Lower leg skin (tissue), 3 donors: ENCODE results near the gene WNT7B.

Experiments used
- POLR2A ChIP-seq, 2 donors: fragments of 450-650 bp; IDR thresholded peaks; one replicate each; pipeline ENCODE4 v1.6.1; 2016 to 2017; ENCODE audit warnings: antibody characterized with exemption in 2 of 2, mild to moderate bottlenecking in 1 of 2, moderate library complexity in 1 of 2
- TF ChIP-seq, protein P1 (sequence below), 3 donors: fragments of 450-650 bp; IDR thresholded peaks; one replicate each; pipeline ENCODE4 v1.5.1; 2016; ENCODE audit warnings: antibody characterized with exemption in 3 of 3, mild to moderate bottlenecking in 3 of 3, moderate library complexity in 2 of 3

DNA sequence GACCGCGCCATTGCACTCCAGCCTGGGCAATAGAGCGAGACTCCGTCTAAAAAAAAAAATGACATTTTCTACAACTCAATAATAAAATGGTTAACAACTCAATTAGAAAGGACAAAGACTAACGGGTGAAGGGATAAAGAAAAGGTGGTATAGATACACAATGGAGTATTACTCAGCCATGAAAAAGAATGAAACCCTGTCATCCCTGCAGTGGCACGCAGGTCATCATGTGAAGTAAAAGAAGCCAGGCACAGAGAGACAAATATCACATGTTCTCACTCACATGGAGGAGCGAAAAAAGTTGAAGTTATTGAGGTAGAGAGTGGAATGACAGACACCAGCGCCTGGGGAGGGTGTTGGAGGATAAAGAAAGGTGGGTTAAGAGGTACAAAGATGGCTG, 39.0 kb downstream of the WNT7B start:
- TF ChIP-seq, protein P1, sequence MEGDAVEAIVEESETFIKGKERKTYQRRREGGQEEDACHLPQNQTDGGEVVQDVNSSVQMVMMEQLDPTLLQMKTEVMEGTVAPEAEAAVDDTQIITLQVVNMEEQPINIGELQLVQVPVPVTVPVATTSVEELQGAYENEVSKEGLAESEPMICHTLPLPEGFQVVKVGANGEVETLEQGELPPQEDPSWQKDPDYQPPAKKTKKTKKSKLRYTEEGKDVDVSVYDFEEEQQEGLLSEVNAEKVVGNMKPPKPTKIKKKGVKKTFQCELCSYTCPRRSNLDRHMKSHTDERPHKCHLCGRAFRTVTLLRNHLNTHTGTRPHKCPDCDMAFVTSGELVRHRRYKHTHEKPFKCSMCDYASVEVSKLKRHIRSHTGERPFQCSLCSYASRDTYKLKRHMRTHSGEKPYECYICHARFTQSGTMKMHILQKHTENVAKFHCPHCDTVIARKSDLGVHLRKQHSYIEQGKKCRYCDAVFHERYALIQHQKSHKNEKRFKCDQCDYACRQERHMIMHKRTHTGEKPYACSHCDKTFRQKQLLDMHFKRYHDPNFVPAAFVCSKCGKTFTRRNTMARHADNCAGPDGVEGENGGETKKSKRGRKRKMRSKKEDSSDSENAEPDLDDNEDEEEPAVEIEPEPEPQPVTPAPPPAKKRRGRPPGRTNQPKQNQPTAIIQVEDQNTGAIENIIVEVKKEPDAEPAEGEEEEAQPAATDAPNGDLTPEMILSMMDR (IDR thresholded peaks at IDR 0.05) = no peak
- no peak for TF ChIP-seq POLR2A (IDR thresholded peaks at IDR 0.05)
